Measurements from ENCODE around the gene EGR2.
A peak's percentile ranks its signal among the peaks of the same experiment; 100 is the strongest.
"Not testable (repeated sequence)": the region's sequence is repeated elsewhere in the genome, so short reads cannot be mapped to it uniquely, and the experiment has no call there.

EGR2 gene

GRCh38 chr10:62790019-62790555, 26.1 kb downstream of the EGR2 start:
- Histone ChIP-seq H3K4me3 (ENCODE audit: control insufficient read depth in 1 of 7, extremely low read depth in 1 of 7, insufficient read depth in 4 of 7, low read depth in 2 of 7, low read length in 6 of 7) (no peak overlapping the region), H3K36me3 (ENCODE audit: control insufficient read depth in 4 of 4, insufficient read depth in 4 of 4, low read length in 3 of 4) (no peaks in the 10 kb centered on the region), H3K9me3 (ENCODE audit: control extremely low read depth in 1 of 5, control insufficient read depth in 4 of 5, insufficient read depth in 2 of 5, low read depth in 1 of 5, low read length in 4 of 5) (peaks cover 0 to 2% (median 0%) of the 10 kb centered on the region in 5 experiments), H3K4me1 (ENCODE audit: control extremely low read depth in 1 of 4, control insufficient read depth in 4 of 4, insufficient read depth in 4 of 4, low read length in 3 of 4) (no peaks in the 10 kb centered on the region), H3K27me3 (replicated peaks in 2 of 5; ENCODE audit: control insufficient read depth in 4 of 5, insufficient read depth in 5 of 5, low read length in 4 of 5) (peaks cover 0 to 3% (median 0%) of the 10 kb centered on the region in 5 experiments), H3K27ac (ENCODE audit: insufficient read depth in 1 of 2, low read depth in 1 of 2, low read length in 2 of 2, poor library complexity in 1 of 2, severe bottlenecking in 2 of 2) (no peak overlapping the region)
- no peak for DNase-seq
- ChIA-PET POLR2A (no interaction called here), CTCF (interaction anchor here (1.2 to 1.5 kb wide), 2 partner anchors 10 to 16 kb away, joined by 3 to 5 read pairs; no protein-coding TSS in a partner anchor)
- 97% methylated on average over 8 of the region's 14 CpGs for WGBS (ENCODE audit: insufficient coverage)

GRCh38 chr10:62788861-62789467, 27.2 kb downstream of the EGR2 start:
- ChIA-PET POLR2A (no interaction called here), CTCF (interaction anchor here (1.2 to 1.5 kb wide), 2 partner anchors 11 to 15 kb away, joined by 3 to 5 read pairs; no protein-coding TSS in a partner anchor)
- Histone ChIP-seq H3K27me3 (replicated peaks in 2 of 5; ENCODE audit: control insufficient read depth in 4 of 5, insufficient read depth in 5 of 5, low read length in 4 of 5) (peaks cover 0 to 2% (median 0%) of the 10 kb centered on the region in 5 experiments), H3K36me3 (ENCODE audit: control insufficient read depth in 4 of 4, insufficient read depth in 4 of 4, low read length in 3 of 4) (no peaks in the 10 kb centered on the region), H3K27ac (ENCODE audit: insufficient read depth in 1 of 2, low read depth in 1 of 2, low read length in 2 of 2, poor library complexity in 1 of 2, severe bottlenecking in 2 of 2) (no peak overlapping the region), H3K4me1 (ENCODE audit: control extremely low read depth in 1 of 4, control insufficient read depth in 4 of 4, insufficient read depth in 4 of 4, low read length in 3 of 4) (no peaks in the 10 kb centered on the region), H3K9me3 (ENCODE audit: control extremely low read depth in 1 of 5, control insufficient read depth in 4 of 5, insufficient read depth in 2 of 5, low read depth in 1 of 5, low read length in 4 of 5) (peaks cover 0 to 4% (median 0%) of the 10 kb centered on the region in 5 experiments), H3K4me3 (ENCODE audit: control insufficient read depth in 1 of 7, extremely low read depth in 1 of 7, insufficient read depth in 4 of 7, low read depth in 2 of 7, low read length in 6 of 7) (no peak overlapping the region)
- no peak for DNase-seq
- 97% methylated on average over 8 of the region's 9 CpGs for WGBS (ENCODE audit: insufficient coverage)

- H3K27me3 ChIP-seq (replicated peaks in 2 of 5; ENCODE audit: control insufficient read depth in 4 of 5, insufficient read depth in 5 of 5, low read length in 4 of 5); POLR2A ChIA-PET: not testable (repeated sequence)
- CTCF ChIA-PET: interaction anchor here (1.5 kb wide), 1 partner anchor 15 kb away, joined by 3 read pairs; no protein-coding TSS in a partner anchor
Measured at GRCh38 chr10:62788285-62788684, 27.9 kb downstream of the EGR2 start.

GRCh38 chr10:62784537-62784936, 31.6 kb downstream of the EGR2 start:
- 100% methylated on average over 3 of the region's 3 CpGs for WGBS (ENCODE audit: insufficient coverage)
- H3K27ac ChIP-seq (ENCODE audit: insufficient read depth in 1 of 2, low read depth in 1 of 2, low read length in 2 of 2, poor library complexity in 1 of 2, severe bottlenecking in 2 of 2); H3K4me3 ChIP-seq (ENCODE audit: control insufficient read depth in 1 of 7, extremely low read depth in 1 of 7, insufficient read depth in 4 of 7, low read depth in 2 of 7, low read length in 6 of 7); DNase-seq; H3K9me3 ChIP-seq (ENCODE audit: control extremely low read depth in 1 of 5, control insufficient read depth in 4 of 5, insufficient read depth in 2 of 5, low read depth in 1 of 5, low read length in 4 of 5); POLR2A ChIA-PET; H3K27me3 ChIP-seq (replicated peaks in 2 of 5; ENCODE audit: control insufficient read depth in 4 of 5, insufficient read depth in 5 of 5, low read length in 4 of 5); H3K36me3 ChIP-seq (ENCODE audit: control insufficient read depth in 4 of 4, insufficient read depth in 4 of 4, low read length in 3 of 4); H3K4me1 ChIP-seq (ENCODE audit: control extremely low read depth in 1 of 4, control insufficient read depth in 4 of 4, insufficient read depth in 4 of 4, low read length in 3 of 4): not testable (repeated sequence)
- CTCF ChIA-PET: interaction anchor here (1.0 kb wide), 1 partner anchor 23 kb away, joined by 4 read pairs; no protein-coding TSS in a partner anchor

More at GRCh38 chr10:62788285-62788684, 27.9 kb downstream of the EGR2 start:
- not testable (repeated sequence) for H3K27ac ChIP-seq (ENCODE audit: insufficient read depth in 1 of 2, low read depth in 1 of 2, low read length in 2 of 2, poor library complexity in 1 of 2, severe bottlenecking in 2 of 2); H3K9me3 ChIP-seq (ENCODE audit: control extremely low read depth in 1 of 5, control insufficient read depth in 4 of 5, insufficient read depth in 2 of 5, low read depth in 1 of 5, low read length in 4 of 5); H3K36me3 ChIP-seq (ENCODE audit: control insufficient read depth in 4 of 4, insufficient read depth in 4 of 4, low read length in 3 of 4); DNase-seq; H3K4me1 ChIP-seq (ENCODE audit: control extremely low read depth in 1 of 4, control insufficient read depth in 4 of 4, insufficient read depth in 4 of 4, low read length in 3 of 4); H3K4me3 ChIP-seq (ENCODE audit: control insufficient read depth in 1 of 7, extremely low read depth in 1 of 7, insufficient read depth in 4 of 7, low read depth in 2 of 7, low read length in 6 of 7)
- no CpG with 5 or more reads among the region's 2 CpGs for WGBS (ENCODE audit: insufficient coverage)

- WGBS (ENCODE audit: insufficient coverage): 80% methylated on average over 1 of the region's 5 CpGs
- Histone ChIP-seq H3K4me1 (ENCODE audit: control extremely low read depth in 1 of 4, control insufficient read depth in 4 of 4, insufficient read depth in 4 of 4, low read length in 3 of 4) (peaks cover 0 to 7% (median 4%) of the 10 kb centered on the region in 4 experiments), H3K27me3 (replicated peaks in 2 of 5; ENCODE audit: control insufficient read depth in 4 of 5, insufficient read depth in 5 of 5, low read length in 4 of 5) (peaks cover 0 to 2% (median 0%) of the 10 kb centered on the region in 5 experiments), H3K4me3 (ENCODE audit: control insufficient read depth in 1 of 7, extremely low read depth in 1 of 7, insufficient read depth in 4 of 7, low read depth in 2 of 7, low read length in 6 of 7) (no peak overlapping the region), H3K27ac (ENCODE audit: insufficient read depth in 1 of 2, low read depth in 1 of 2, low read length in 2 of 2, poor library complexity in 1 of 2, severe bottlenecking in 2 of 2) (no peak overlapping the region), H3K36me3 (ENCODE audit: control insufficient read depth in 4 of 4, insufficient read depth in 4 of 4, low read length in 3 of 4) (no peaks in the 10 kb centered on the region), H3K9me3 (ENCODE audit: control extremely low read depth in 1 of 5, control insufficient read depth in 4 of 5, insufficient read depth in 2 of 5, low read depth in 1 of 5, low read length in 4 of 5) (peaks cover 0 to 2% (median 0%) of the 10 kb centered on the region in 5 experiments)
- CTCF ChIA-PET: no interaction called here
- POLR2A ChIA-PET: no interaction called here
- DNase-seq: peak; percentile 71 to 96 (median 94)
Measured at GRCh38 chr10:62779487-62780248, 36.5 kb downstream of the EGR2 start.

- Histone ChIP-seq H3K9me3 (ENCODE audit: control extremely low read depth in 1 of 5, control insufficient read depth in 4 of 5, insufficient read depth in 2 of 5, low read depth in 1 of 5, low read length in 4 of 5) (no peaks in the 10 kb centered on the region), H3K36me3 (ENCODE audit: control insufficient read depth in 4 of 4, insufficient read depth in 4 of 4, low read length in 3 of 4) (no peaks in the 10 kb centered on the region), H3K27ac (ENCODE audit: insufficient read depth in 1 of 2, low read depth in 1 of 2, low read length in 2 of 2, poor library complexity in 1 of 2, severe bottlenecking in 2 of 2) (no peak overlapping the region), H3K4me1 (ENCODE audit: control extremely low read depth in 1 of 4, control insufficient read depth in 4 of 4, insufficient read depth in 4 of 4, low read length in 3 of 4) (peaks cover 0 to 7% (median 4%) of the 10 kb centered on the region in 4 experiments), H3K4me3 (ENCODE audit: control insufficient read depth in 1 of 7, extremely low read depth in 1 of 7, insufficient read depth in 4 of 7, low read depth in 2 of 7, low read length in 6 of 7) (no peak overlapping the region), H3K27me3 (replicated peaks in 2 of 5; ENCODE audit: control insufficient read depth in 4 of 5, insufficient read depth in 5 of 5, low read length in 4 of 5) (peaks cover 0 to 2% (median 0%) of the 10 kb centered on the region in 5 experiments)
- no CpG with 5 or more reads among the region's 2 CpGs for WGBS (ENCODE audit: insufficient coverage)
- ChIA-PET CTCF (no interaction called here), POLR2A (no interaction called here)
- no peak for DNase-seq
Measured at GRCh38 chr10:62778125-62778524, 38.0 kb downstream of the EGR2 start.
